NCI-H146 treated with DMSO at 0.1 percent for 48 hours (cell line): ENCODE results near the gene PREX1.
"Not testable (repeated sequence)": the region's sequence is repeated elsewhere in the genome, so short reads cannot be mapped to it uniquely, and the experiment has no call there.

ENCODE experiments used
- DNase-seq: peaks from one replicate; lab custom pipeline; 2025; ENCODE audit not compliant: unreplicated experiment; lab: John Stamatoyannopoulos, UW

PREX1 gene

GRCh38 chr20:48846516-48847492 lies 19.0 kb upstream of the PREX1 start:
- DNase-seq = no peak

GRCh38 chr20:48845721-48846306 lies 18.0 kb upstream of the PREX1 start:
- DNase-seq = no peak

GRCh38 chr20:48844996-48845395 lies 17.2 kb upstream of the PREX1 start:
- DNase-seq = no peak

- DNase-seq = not testable (repeated sequence)
Observed at GRCh38 chr20:48843896-48844295, 16.1 kb upstream of the PREX1 start.

- DNase-seq = no peak
Observed at GRCh38 chr20:48843057-48843806, 15.4 kb upstream of the PREX1 start.

- DNase-seq = no peak
Observed at GRCh38 chr20:48841875-48842529, 14.2 kb upstream of the PREX1 start.

GRCh38 chr20:48841196-48841874 lies 13.5 kb upstream of the PREX1 start:
- DNase-seq = no peak

- no peak for DNase-seq
Observed at GRCh38 chr20:48839154-48839917, 11.5 kb upstream of the PREX1 start.

GRCh38 chr20:48837014-48837413 lies 9.2 kb upstream of the PREX1 start:
- DNase-seq = no peak

- no peak for DNase-seq
Observed at GRCh38 chr20:48835390-48835789, 7.6 kb upstream of the PREX1 start.

- DNase-seq = no peak
Observed at GRCh38 chr20:48834278-48834677, 6.5 kb upstream of the PREX1 start.

- DNase-seq = no peak
Observed at GRCh38 chr20:48832405-48832730, 4.6 kb upstream of the PREX1 start.

- DNase-seq = no peak
Observed at GRCh38 chr20:48831718-48832404, 4.1 kb upstream of the PREX1 start.

GRCh38 chr20:48830826-48831318 lies 3.1 kb upstream of the PREX1 start:
- DNase-seq = no peak

- no peak for DNase-seq
Observed at GRCh38 chr20:48829940-48830339, 2.1 kb upstream of the PREX1 start.

- no peak for DNase-seq
Observed at GRCh38 chr20:48828734-48829460, 1.1 kb upstream of the PREX1 start.

GRCh38 chr20:48826883-48827771 lies 672 bp downstream of the PREX1 start:
- peak; percentile 30 for DNase-seq

- DNase-seq = not testable (repeated sequence)
Observed at GRCh38 chr20:48826480-48826879, 1.3 kb downstream of the PREX1 start.
